ENCODE measurements around the gene CLDN3. TPM values are rescaled to one million over a fixed set of nuclear protein-coding genes. Genes with fewer than 3 reads are reported as not detected.

CLDN3 gene
- total RNA-seq, 3 donors from 2014 or later, result 81.6 to 137 TPM; not detected in 1

DNA sequence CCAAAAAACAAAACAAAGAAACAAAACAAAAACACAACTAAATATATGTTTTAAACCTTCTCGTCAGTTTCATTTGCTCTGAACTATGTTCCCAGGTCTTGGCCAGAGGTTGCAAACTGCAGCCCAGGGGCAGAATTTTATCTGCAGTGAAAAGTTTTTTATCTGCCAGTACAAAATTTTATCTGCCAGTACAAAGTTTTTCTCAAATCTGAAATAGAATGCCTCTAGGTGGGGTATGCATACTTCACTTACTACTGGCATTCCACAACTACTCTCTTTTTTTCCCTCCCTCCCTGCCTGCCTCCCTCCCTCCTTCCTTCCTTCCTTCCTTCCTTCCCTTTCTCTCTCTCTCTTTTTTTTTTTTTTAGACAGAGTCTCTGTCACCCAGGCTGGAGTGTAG, 9.4 kb upstream of the CLDN3 start:
- Histone ChIP-seq H3K4me3 (no peak overlapping the region), H3K27me3 (no peaks in the 10 kb centered on the region), H3K9me3 (no peaks in the 10 kb centered on the region), H3K36me3 (no peaks in the 10 kb centered on the region), H3K4me1 (no peaks in the 10 kb centered on the region), H3K27ac (no peak overlapping the region)
- DNase-seq (ENCODE audit: low spot score in 2 of 2), result no peak
- intact Hi-C loops (cut with DNase I; ENCODE audit: low total_unique reads), result no loop called here
- no peak for TF ChIP-seq POLR2A (IDR thresholded peaks at IDR 0.05)
- TF ChIP-seq POLR2AphosphoS5 (IDR thresholded peaks at IDR 0.05), result no peak
- TF ChIP-seq, protein P1, sequence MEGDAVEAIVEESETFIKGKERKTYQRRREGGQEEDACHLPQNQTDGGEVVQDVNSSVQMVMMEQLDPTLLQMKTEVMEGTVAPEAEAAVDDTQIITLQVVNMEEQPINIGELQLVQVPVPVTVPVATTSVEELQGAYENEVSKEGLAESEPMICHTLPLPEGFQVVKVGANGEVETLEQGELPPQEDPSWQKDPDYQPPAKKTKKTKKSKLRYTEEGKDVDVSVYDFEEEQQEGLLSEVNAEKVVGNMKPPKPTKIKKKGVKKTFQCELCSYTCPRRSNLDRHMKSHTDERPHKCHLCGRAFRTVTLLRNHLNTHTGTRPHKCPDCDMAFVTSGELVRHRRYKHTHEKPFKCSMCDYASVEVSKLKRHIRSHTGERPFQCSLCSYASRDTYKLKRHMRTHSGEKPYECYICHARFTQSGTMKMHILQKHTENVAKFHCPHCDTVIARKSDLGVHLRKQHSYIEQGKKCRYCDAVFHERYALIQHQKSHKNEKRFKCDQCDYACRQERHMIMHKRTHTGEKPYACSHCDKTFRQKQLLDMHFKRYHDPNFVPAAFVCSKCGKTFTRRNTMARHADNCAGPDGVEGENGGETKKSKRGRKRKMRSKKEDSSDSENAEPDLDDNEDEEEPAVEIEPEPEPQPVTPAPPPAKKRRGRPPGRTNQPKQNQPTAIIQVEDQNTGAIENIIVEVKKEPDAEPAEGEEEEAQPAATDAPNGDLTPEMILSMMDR (IDR thresholded peaks at IDR 0.05), result no peak

DNA sequence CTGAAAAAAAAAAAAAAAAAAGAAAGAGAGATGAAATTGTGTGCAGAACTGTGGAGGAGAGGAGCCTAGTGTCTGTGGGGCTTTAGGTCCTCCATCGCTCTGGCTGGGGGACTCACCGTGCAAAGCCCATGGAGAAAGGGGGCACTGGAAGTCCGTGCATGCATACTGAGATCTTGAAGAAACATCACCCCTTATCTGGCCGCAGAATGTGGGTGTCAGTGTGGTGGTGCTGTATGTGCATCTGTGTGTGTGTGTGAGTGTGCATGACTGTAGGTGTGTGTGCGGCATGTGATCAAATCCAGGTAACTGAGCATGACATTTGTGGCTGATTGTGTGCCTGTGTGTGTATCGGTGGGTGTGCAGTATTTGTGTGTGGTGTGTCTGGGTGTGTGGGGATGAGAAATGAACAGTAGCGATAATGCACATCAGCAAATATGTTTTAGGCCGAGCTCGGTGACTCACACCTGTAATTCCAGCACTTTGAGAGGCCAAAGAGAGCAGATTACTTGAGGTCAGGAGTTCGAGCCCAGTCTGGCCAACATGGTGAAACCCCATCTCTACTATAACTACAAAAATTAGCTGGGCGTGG, 8.8 kb upstream of the CLDN3 start:
- H3K27me3 ChIP-seq, result no peaks in the 10 kb centered on the region
- no peak for DNase-seq (ENCODE audit: low spot score in 2 of 2)
- intact Hi-C loops (cut with DNase I; ENCODE audit: low total_unique reads), result no loop called here
- H3K27ac ChIP-seq, result no peak overlapping the region
- H3K4me1 ChIP-seq, result no peaks in the 10 kb centered on the region
- no peaks in the 10 kb centered on the region for H3K36me3 ChIP-seq
- no peak overlapping the region for H3K4me3 ChIP-seq
- no peaks in the 10 kb centered on the region for H3K9me3 ChIP-seq
- TF ChIP-seq POLR2A (IDR thresholded peaks at IDR 0.05) (no peak), POLR2AphosphoS5 (IDR thresholded peaks at IDR 0.05) (no peak)
- TF ChIP-seq, protein P1 (IDR thresholded peaks at IDR 0.05), result no peak

DNA sequence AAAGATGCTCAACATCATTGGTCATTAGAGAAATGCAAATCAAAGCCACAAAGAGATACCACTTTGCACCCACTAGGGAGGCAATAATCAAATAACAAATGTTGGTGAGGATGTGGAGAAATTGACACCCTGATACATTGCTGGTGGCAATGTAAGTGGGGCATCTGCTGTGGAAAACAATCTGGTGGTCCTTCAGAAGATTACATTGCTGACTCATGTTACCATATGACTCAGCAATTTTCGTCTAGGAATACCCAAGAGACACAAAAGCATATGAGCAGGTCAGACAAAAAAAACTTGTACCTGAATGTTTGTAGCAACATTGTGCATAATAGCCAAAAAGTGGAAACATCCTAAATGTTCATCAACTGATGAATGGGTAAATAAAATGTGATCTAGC, 4.9 kb upstream of the CLDN3 start:
- no peaks in the 10 kb centered on the region for H3K9me3 ChIP-seq
- H3K4me3 ChIP-seq, result no peak overlapping the region
- peaks cover 0 to 2% of the 10 kb centered on the region in 2 donors for H3K4me1 ChIP-seq
- no peak for TF ChIP-seq POLR2A (IDR thresholded peaks at IDR 0.05)
- TF ChIP-seq, protein P1 (IDR thresholded peaks at IDR 0.05), result no peak
- no peak for TF ChIP-seq POLR2AphosphoS5 (IDR thresholded peaks at IDR 0.05)
- intact Hi-C loops (cut with DNase I; ENCODE audit: low total_unique reads), result no loop called here
- no peak for DNase-seq (ENCODE audit: low spot score in 2 of 2)
- no peak overlapping the region for H3K27ac ChIP-seq
- peaks cover 0 to 10% of the 10 kb centered on the region in 2 donors for H3K27me3 ChIP-seq
- H3K36me3 ChIP-seq, result no peaks in the 10 kb centered on the region

DNA sequence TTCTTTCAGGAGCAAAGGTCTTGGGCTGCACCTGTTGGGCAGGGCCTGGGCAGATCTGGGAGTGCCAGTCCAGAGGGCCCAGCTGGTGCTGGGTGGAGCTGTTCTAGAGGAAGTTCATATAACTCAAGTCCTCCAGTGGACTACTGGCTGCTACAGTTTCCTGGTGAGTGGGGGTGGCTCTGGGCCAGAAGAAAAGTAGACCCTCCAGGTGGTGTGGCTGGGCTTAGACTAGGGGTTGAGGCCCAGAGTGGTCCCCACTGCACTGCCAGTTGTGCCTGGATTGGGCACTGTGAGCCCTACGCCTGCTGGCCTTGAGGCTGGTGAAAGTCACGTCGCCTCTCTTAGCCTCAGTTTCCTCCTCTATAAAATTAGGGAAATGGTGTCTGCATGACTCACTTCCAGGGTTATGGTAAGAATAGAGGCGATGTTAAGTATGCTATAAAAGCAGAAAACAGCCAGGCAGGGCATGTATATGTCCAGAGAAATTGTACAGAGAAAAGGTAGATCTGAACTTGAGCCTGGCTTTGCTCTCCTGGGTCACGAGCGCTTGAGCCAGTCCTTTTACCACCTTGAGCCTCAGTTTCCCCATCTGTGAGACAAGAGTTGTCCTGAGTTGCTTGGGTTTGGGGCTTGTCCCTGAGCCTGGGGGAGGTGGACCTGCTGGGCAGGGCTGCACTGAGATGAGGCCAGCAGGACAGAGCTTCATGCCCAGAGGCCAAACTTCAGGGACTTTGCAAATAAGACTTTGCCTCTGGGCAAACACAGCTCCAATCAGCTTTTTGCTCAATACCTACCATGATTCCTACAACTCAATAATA, 3.8 kb upstream of the CLDN3 start:
- TF ChIP-seq POLR2AphosphoS5 (IDR thresholded peaks at IDR 0.05), result no peak
- TF ChIP-seq, protein P1 (IDR thresholded peaks at IDR 0.05), result no peak
- TF ChIP-seq POLR2A (IDR thresholded peaks at IDR 0.05), result no peak
- Histone ChIP-seq H3K9me3 (no peaks in the 10 kb centered on the region), H3K4me1 (peaks cover 0 to 2% of the 10 kb centered on the region in 2 donors), H3K27ac (no peak overlapping the region), H3K4me3 (no peak overlapping the region), H3K36me3 (no peaks in the 10 kb centered on the region), H3K27me3 (peaks cover 0 to 20% of the 10 kb centered on the region in 2 donors)
- DNase-seq (ENCODE audit: low spot score in 2 of 2), result no peak
- intact Hi-C loops (cut with DNase I; ENCODE audit: low total_unique reads), result no loop called here
